ENCODE data around the gene SLC15A1.

- TF ChIP-seq EZH2phosphoT487 (IDR thresholded peaks at IDR 0.05; ENCODE audit: low read length) (no peak), CTCF (IDR thresholded peaks at IDR 0.05; ENCODE audit: low read length) (no peak), EZH2 (optimal IDR thresholded peaks at IDR 0.05; ENCODE audit: low read depth, low read length) (no peak)
Observed at GRCh38 chr13:98738213-98738612, 14.3 kb downstream of the SLC15A1 start.

Data from MM.1S (cell line).